GM12878 (cell line): ENCODE measurements around the gene CNTNAP5. TPM values are rescaled to one million over a fixed set of nuclear protein-coding genes. Genes with fewer than 3 reads are reported as not detected.

Experiments
- ATAC-seq: fragments of 200-7000 bp; cut with Tn5 transposase; 3 replicates; pipeline ENCODE4 v1.9.1; 2020; ENCODE audit warnings: mild to moderate bottlenecking, moderate library complexity
- BruUV-seq: library from RNA; stranded (reverse); fragments of 400-500 nt; replicated peaks from 2 replicates; lab custom pipeline; 2021; lab: Mats Ljungman, UMichigan
- CTCF ChIA-PET: fragments of 300-600 bp; sonication (Branson Sonifier 250); formaldehyde crosslinking; extraction: SDS; loops from one replicate; lab custom pipeline; 2021; ENCODE audit warnings: inconsistent platforms; lab: Yijun Ruan, JAX
- POLR2A ChIA-PET: fragments of 350-600 bp; formaldehyde crosslinking; extraction: SDS; loops from one replicate; lab custom pipeline; 2021; ENCODE audit warnings: inconsistent platforms; lab: Charles Lee
- RAD21 ChIA-PET: fragments of 300-600 bp; sonication (Branson Sonifier 250); formaldehyde crosslinking; loops from one replicate; lab custom pipeline; 2023; ENCODE audit warnings: antibody characterized with exemption; ENCODE audit not compliant: unreplicated experiment; lab: Charles Lee
- SMC1A ChIA-PET: fragments of 300-600 bp; sonication (Branson Sonifier 250); formaldehyde crosslinking; loops from one replicate; lab custom pipeline; 2023; ENCODE audit not compliant: unreplicated experiment, uncharacterized antibody; lab: Charles Lee
- DNase-seq: peaks from one replicate; pipeline ENCODE4 v3.0.0-alpha.2; 2011; ENCODE audit warnings: low read depth, low spot score
- FAIRE-seq: peaks from 3 replicates; lab custom pipeline; 2011; peaks lifted over from hg19 to GRCh38; lab: Jason Lieb, UNC
- H2AFZ ChIP-seq: 2 replicates; pipeline ENCODE4 v1.6.0; 2011; ENCODE audit warnings: low read depth, low read length, control low read depth; ENCODE audit not compliant: control insufficient read depth
- H3K27ac ChIP-seq: 2 replicates; pipeline ENCODE4 v1.5.1; 2011; ENCODE audit warnings: control low read depth; ENCODE audit not compliant: control insufficient read depth, insufficient read depth
- H3K27me3 ChIP-seq, 2 experiments: replicated peaks in 1 of 2; 2 replicates each; pipeline versions ENCODE4 v1.6.0 to v1.6.1; 2011; ENCODE audit warnings: low read length in 1 of 2; ENCODE audit not compliant: control insufficient read depth in 2 of 2, insufficient read depth in 2 of 2
- H3K36me3 ChIP-seq, 2 experiments: 2 replicates each; pipeline ENCODE4 v1.5.1; 2011; ENCODE audit warnings: low read length in 1 of 2; ENCODE audit not compliant: control insufficient read depth in 2 of 2, insufficient read depth in 2 of 2
- H3K4me1 ChIP-seq: 2 replicates; pipeline ENCODE4 v1.6.1; 2011; ENCODE audit warnings: mild to moderate bottlenecking, low read length, moderate library complexity, mixed read lengths; ENCODE audit not compliant: control insufficient read depth, insufficient read depth
- H3K4me2 ChIP-seq: 2 replicates; pipeline ENCODE4 v1.6.0; 2011; ENCODE audit warnings: control low read depth; ENCODE audit not compliant: control insufficient read depth, insufficient read depth
- H3K4me3 ChIP-seq: fragments of 200-600 bp; sonication (generic); 2 replicates; pipeline ENCODE4 v1.5.1; 2016
- H3K79me2 ChIP-seq: 2 replicates; pipeline ENCODE4 v1.6.0; 2011; ENCODE audit warnings: low read length; ENCODE audit not compliant: control insufficient read depth, insufficient read depth
- H3K9ac ChIP-seq: 2 replicates; pipeline ENCODE4 v1.8.0; 2011; ENCODE audit warnings: low read length, control low read depth, mixed read lengths; ENCODE audit not compliant: control insufficient read depth, insufficient read depth
- H3K9me3 ChIP-seq: replicated peaks from 3 replicates; pipeline ENCODE4 v1.5.1; 2011; ENCODE audit warnings: mild to moderate bottlenecking, low read length; ENCODE audit not compliant: control insufficient read depth, insufficient read depth
- H4K20me1 ChIP-seq: 2 replicates; pipeline ENCODE4 v1.6.0; 2011; ENCODE audit not compliant: control insufficient read depth, insufficient read depth
- ATF2 ChIP-seq: IDR thresholded peaks from 2 replicates; pipeline ENCODE4 v1.6.1; 2012; ENCODE audit warnings: low read length, inconsistent platforms
- BACH1 ChIP-seq: fragments of 450-650 bp; IDR thresholded peaks from 2 replicates; pipeline ENCODE4 v1.6.1; 2017; ENCODE audit warnings: mild to moderate bottlenecking, borderline replicate concordance
- FOS ChIP-seq: IDR thresholded peaks from 3 replicates; pipeline ENCODE4 v1.6.1; 2011; ENCODE audit warnings: borderline replicate concordance; ENCODE audit not compliant: insufficient read length; ENCODE audit errors: extremely low read depth
- GABPA ChIP-seq: IDR thresholded peaks from 2 replicates; pipeline ENCODE4 v1.6.1; 2014; ENCODE audit warnings: antibody characterized with exemption, low read depth, mild to moderate bottlenecking, inconsistent platforms
- HDAC2 ChIP-seq: fragments of 200-600 bp; sonication (generic); IDR thresholded peaks from 2 replicates; pipeline ENCODE4 v1.6.1; 2017
- IKZF2 ChIP-seq, 2 experiments: fragments of 450-650 bp; IDR thresholded peaks; 2 replicates each; pipeline ENCODE4 v1.6.1; 2017; ENCODE audit warnings: mild to moderate bottlenecking in 2 of 2, moderate library complexity in 2 of 2
- RAD21 ChIP-seq: IDR thresholded peaks from 2 replicates; pipeline ENCODE4 v1.6.1; 2011; ENCODE audit warnings: mild to moderate bottlenecking, low read depth, low read length, moderate library complexity; ENCODE audit not compliant: insufficient read depth
- RAD51 ChIP-seq: fragments of 450-650 bp; IDR thresholded peaks from 2 replicates; pipeline ENCODE4 v1.6.1; 2016; ENCODE audit warnings: moderate library complexity, mild to moderate bottlenecking, inconsistent platforms
- SMAD5 ChIP-seq: IDR thresholded peaks from 2 replicates; pipeline ENCODE4 v1.6.1; 2016; ENCODE audit warnings: antibody characterized with exemption, low read depth
- STAT3 ChIP-seq: IDR thresholded peaks from 2 replicates; pipeline ENCODE4 v1.6.1; 2011; ENCODE audit warnings: low read depth, low read length, improper control_type of control experiment
- SUPT20H ChIP-seq: IDR thresholded peaks from 2 replicates; pipeline ENCODE4 v1.6.1; 2011; ENCODE audit warnings: low read depth, mild to moderate bottlenecking, low read length, moderate library complexity, borderline replicate concordance; ENCODE audit not compliant: control insufficient read depth
- TAF1 ChIP-seq: IDR thresholded peaks from 2 replicates; pipeline ENCODE4 v1.6.1; 2011; ENCODE audit warnings: mild to moderate bottlenecking, low read depth, low read length, borderline replicate concordance
- YY1 ChIP-seq: IDR thresholded peaks from 2 replicates; pipeline ENCODE4 v1.6.1; 2011; ENCODE audit warnings: low read depth, mild to moderate bottlenecking, low read length
- ZBED1 ChIP-seq: IDR thresholded peaks from 2 replicates; pipeline ENCODE4 v1.6.1; 2016; ENCODE audit warnings: borderline replicate concordance
- WGBS: methylation state at CpG from one replicate; pipeline ENCODE4 v1.1.6; 2016; ENCODE audit warnings: low lambda C conversion rate; ENCODE audit not compliant: insufficient replicate concordance, insufficient coverage; ENCODE audit errors: missing lambda C conversion rate; 5-methylcytosine and 5-hydroxymethylcytosine counted together
- in situ Hi-C: fragments of 300-500 bp; cut with MboI; formaldehyde crosslinking; loops from 9 replicates; pipeline ENCODE4 v1.14.3; 2018; ENCODE audit warnings: mixed read lengths
- intact Hi-C: fragments of 100-400 bp; cut with micrococcal nuclease; formaldehyde crosslinking; loops from one replicate; pipeline ENCODE4 v1.14.2; 2022; ENCODE audit not compliant: unreplicated experiment
- polyA plus RNA-seq, 11 experiments: library from polyadenylated mRNA; depleted of rRNA in 4 of 11; unstranded in 6 of 11; stranded (reverse) in 5 of 11; fragments of >200 nt; fragmentation: Nextera tagmentation in 4 of 11; fragmentation: Illumina TruSeq in 1 of 11; extraction: Ambion mirVana in 4 of 11; extraction: Trizol in 1 of 11; gene quantifications; 1 replicate in 1 of 11; 2 replicates in 10 of 11; pipeline versions ENCODE4 v1.2.1 to v1.2.3, GENCODE V29; 2011 to 2016; ENCODE audit warnings: inconsistent platforms in 2 of 11, missing spikeins in 2 of 11, low read depth in 1 of 11
- total RNA-seq, 4 experiments: library from RNA; depleted of rRNA in 3 of 4; stranded (reverse); fragments of >200 nt in 3 of 4; fragmentation: Illumina TruSeq in 1 of 4; extraction: Trizol in 1 of 4; gene quantifications; 2 replicates each; pipeline versions ENCODE4 v1.2.1 to v1.2.3, GENCODE V29; 2013 to 2021

Gene CNTNAP5
- total and polyA plus RNA-seq, 10 of the 15 experiments (the other 5 are each of a cell fraction or from before 2014, with no cell fraction given) = not detected

GRCh38 chr2:124178719-124179118, 153.6 kb downstream of the CNTNAP5 start:
- Histone ChIP-seq H3K79me2 (no peaks in the 10 kb centered on the region), H3K4me1 (no peaks in the 10 kb centered on the region), H3K36me3 (no peaks in the 10 kb centered on the region), H3K27ac (no peak overlapping the region), H3K4me2 (no peak overlapping the region), H4K20me1 (no peaks in the 10 kb centered on the region), H3K9ac (no peak overlapping the region), H3K9me3 (no peaks in the 10 kb centered on the region), H3K27me3 (no peaks in the 10 kb centered on the region), H3K4me3 (no peak overlapping the region), H2AFZ (no peak overlapping the region)
- in situ Hi-C loops (no loop called here), intact Hi-C loops (no loop called here)
- POLR2A ChIA-PET = no interaction called here
- DNase-seq (no peak), FAIRE-seq (no peak), ATAC-seq (no peak)
- BruUV-seq = no TSS peak
- CTCF ChIA-PET = no interaction called here
- 41% methylated on average over 1 of the region's 1 CpG for WGBS
- SMC1A ChIA-PET = no interaction called here
- RAD21 ChIA-PET = no interaction called here
- TF ChIP-seq ATF2 (no peak), SUPT20H (no peak), YY1 (no peak), STAT3 (no peak), SMAD5 (no peak), TAF1 (no peak), FOS (no peak), HDAC2 (no peak), GABPA (no peak), ZBED1 (no peak), RAD51 (no peak), RAD21 (no peak), IKZF2 (IDR thresholded peaks at IDR 0.05) (no peak), BACH1 (no peak)
